Measurements from ENCODE around the gene DES. TPM values are rescaled to one million over a fixed set of nuclear protein-coding genes. Genes with fewer than 3 reads are reported as not detected.

Gene DES
- total and polyA plus RNA-seq, 9 of the 15 experiments (the other 6 are each of a cell fraction or from before 2014, with no cell fraction given), result 2.5 to 58.9 (median 21.9) TPM

DNA sequence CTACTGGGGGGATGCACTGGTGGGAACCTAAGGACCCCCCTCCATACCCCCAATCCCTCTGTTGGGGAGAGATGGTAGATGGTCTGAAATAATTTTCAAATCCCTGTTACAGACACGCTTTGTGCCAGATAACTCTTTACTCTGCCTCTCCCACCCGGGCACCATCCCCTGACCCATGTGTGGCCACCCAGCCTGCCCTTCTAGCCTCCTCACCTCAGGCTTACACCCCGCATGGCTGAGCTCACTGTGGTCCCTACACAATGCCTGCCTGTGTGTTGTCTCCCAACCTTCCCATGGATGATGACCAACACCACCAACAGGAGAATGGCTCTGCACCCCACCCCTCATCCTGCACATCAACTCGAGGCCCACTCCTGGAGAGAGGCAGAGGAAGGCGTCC, 31.4 kb downstream of the DES start:
- H3K79me2 ChIP-seq (ENCODE audit: control insufficient read depth, insufficient read depth, low read length), result no peaks in the 10 kb centered on the region
- no peak overlapping the region for H3K27ac ChIP-seq (ENCODE audit: extremely low read depth, low read depth, low read length)
- no peak for FAIRE-seq
- H4K20me1 ChIP-seq (replicated peaks; ENCODE audit: control insufficient read depth, insufficient read depth, low read length), result no peaks in the 10 kb centered on the region
- H3K4me3 ChIP-seq, result no peak overlapping the region
- TF ChIP-seq ZBTB8A (IDR thresholded peaks at IDR 0.05; ENCODE audit: partially characterized antibody) (no peak), PTTG1 (tag; IDR thresholded peaks at IDR 0.05; ENCODE audit: low read depth) (no peak), MYC (IDR thresholded peaks at IDR 0.05; ENCODE audit: low read depth, low read length) (no peak), MYC (CRISPR knock-in tag; IDR thresholded peaks at IDR 0.05; ENCODE audit: borderline replicate concordance, low read depth) (no peak), SREBF2 (CRISPR knock-in tag; IDR thresholded peaks at IDR 0.05) (no peak), ZFP36 (IDR thresholded peaks at IDR 0.05; ENCODE audit: low read depth, low read length, partially characterized antibody) (no peak)
- TF ChIP-seq, protein P1, sequence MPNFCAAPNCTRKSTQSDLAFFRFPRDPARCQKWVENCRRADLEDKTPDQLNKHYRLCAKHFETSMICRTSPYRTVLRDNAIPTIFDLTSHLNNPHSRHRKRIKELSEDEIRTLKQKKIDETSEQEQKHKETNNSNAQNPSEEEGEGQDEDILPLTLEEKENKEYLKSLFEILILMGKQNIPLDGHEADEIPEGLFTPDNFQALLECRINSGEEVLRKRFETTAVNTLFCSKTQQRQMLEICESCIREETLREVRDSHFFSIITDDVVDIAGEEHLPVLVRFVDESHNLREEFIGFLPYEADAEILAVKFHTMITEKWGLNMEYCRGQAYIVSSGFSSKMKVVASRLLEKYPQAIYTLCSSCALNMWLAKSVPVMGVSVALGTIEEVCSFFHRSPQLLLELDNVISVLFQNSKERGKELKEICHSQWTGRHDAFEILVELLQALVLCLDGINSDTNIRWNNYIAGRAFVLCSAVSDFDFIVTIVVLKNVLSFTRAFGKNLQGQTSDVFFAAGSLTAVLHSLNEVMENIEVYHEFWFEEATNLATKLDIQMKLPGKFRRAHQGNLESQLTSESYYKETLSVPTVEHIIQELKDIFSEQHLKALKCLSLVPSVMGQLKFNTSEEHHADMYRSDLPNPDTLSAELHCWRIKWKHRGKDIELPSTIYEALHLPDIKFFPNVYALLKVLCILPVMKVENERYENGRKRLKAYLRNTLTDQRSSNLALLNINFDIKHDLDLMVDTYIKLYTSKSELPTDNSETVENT (CRISPR knock-in tag; IDR thresholded peaks at IDR 0.05), result no peak
- TF ChIP-seq, protein P2, sequence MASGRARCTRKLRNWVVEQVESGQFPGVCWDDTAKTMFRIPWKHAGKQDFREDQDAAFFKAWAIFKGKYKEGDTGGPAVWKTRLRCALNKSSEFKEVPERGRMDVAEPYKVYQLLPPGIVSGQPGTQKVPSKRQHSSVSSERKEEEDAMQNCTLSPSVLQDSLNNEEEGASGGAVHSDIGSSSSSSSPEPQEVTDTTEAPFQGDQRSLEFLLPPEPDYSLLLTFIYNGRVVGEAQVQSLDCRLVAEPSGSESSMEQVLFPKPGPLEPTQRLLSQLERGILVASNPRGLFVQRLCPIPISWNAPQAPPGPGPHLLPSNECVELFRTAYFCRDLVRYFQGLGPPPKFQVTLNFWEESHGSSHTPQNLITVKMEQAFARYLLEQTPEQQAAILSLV (tag; IDR thresholded peaks at IDR 0.05), result no peak
- TF ChIP-seq, protein P3, sequence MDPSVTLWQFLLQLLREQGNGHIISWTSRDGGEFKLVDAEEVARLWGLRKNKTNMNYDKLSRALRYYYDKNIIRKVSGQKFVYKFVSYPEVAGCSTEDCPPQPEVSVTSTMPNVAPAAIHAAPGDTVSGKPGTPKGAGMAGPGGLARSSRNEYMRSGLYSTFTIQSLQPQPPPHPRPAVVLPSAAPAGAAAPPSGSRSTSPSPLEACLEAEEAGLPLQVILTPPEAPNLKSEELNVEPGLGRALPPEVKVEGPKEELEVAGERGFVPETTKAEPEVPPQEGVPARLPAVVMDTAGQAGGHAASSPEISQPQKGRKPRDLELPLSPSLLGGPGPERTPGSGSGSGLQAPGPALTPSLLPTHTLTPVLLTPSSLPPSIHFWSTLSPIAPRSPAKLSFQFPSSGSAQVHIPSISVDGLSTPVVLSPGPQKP (CRISPR knock-in tag; IDR thresholded peaks at IDR 0.05), result no peak
- in situ Hi-C loops (cut with MboI), result no loop called here
- no peak overlapping the region for H3K4me2 ChIP-seq (ENCODE audit: insufficient read depth, low read length)
- no TSS peak for BruUV-seq (replicated peaks)
- H3K9me1 ChIP-seq (ENCODE audit: control insufficient read depth, insufficient read depth, low read length), result no peaks in the 10 kb centered on the region
- no peaks in the 10 kb centered on the region for H3K27me3 ChIP-seq (ENCODE audit: control insufficient read depth in 2 of 2, insufficient read depth in 2 of 2, low read length in 2 of 2)
- no peaks in the 10 kb centered on the region for H3K9me3 ChIP-seq (replicated peaks; ENCODE audit: control insufficient read depth, insufficient read depth, low read depth, low read length)
- H2AFZ ChIP-seq (ENCODE audit: low read depth, low read length), result no peak overlapping the region
- no peaks in the 10 kb centered on the region for H3K36me3 ChIP-seq (ENCODE audit: control insufficient read depth, insufficient read depth, low read length)
- CTCF ChIA-PET (ENCODE audit: low intra/inter-chr PET ratio), result no interaction called here
- H3K4me1 ChIP-seq (replicated peaks in 1 of 2; ENCODE audit: control insufficient read depth in 2 of 2, insufficient read depth in 2 of 2, low read length in 2 of 2), result peaks cover 12 to 28% of the 10 kb centered on the region in 2 experiments; a peak in 4 of 5 replicates
- no peak for ATAC-seq
- DNase-seq (ENCODE audit: extremely low read depth in 1 of 4, low spot score in 3 of 4), result no peak
- intact Hi-C loops (cut with micrococcal nuclease), result no loop called here
- WGBS (ENCODE audit: insufficient coverage, low coverage, missing lambda C conversion rate), result 5% methylated on average over 2 of the region's 5 CpGs
- POLR2A ChIA-PET, result interaction anchor here (1.2 kb wide), 1 partner anchor 12 kb away, joined by 3 read pairs; no protein-coding TSS in a partner anchor
- no peak overlapping the region for H3K9ac ChIP-seq (ENCODE audit: insufficient read depth in 1 of 2, low read depth in 2 of 2, low read length in 2 of 2)

Measured in K562 (cell line).